Suprapubic skin (tissue), 3 donors: ENCODE results near the gene CTNNA2.

Experiments
- EP300 ChIP-seq: sonication (generic); formaldehyde crosslinking; IDR thresholded peaks from one replicate; pipeline ENCODE4 v1.6.1; 2017; ENCODE audit warnings: antibody characterized with exemption
- POLR2A ChIP-seq, 2 donors: fragments of 450-650 bp; IDR thresholded peaks; one replicate each; pipeline ENCODE4 v1.6.1; 2017; ENCODE audit warnings: antibody characterized with exemption in 2 of 2, mild to moderate bottlenecking in 2 of 2, moderate library complexity in 2 of 2
- TF ChIP-seq, protein P1 (sequence below), 2 donors: fragments of 200-600 bp in 1 of 2; fragments of 450-650 bp in 1 of 2; sonication (generic) in 1 of 2; IDR thresholded peaks; one replicate each; pipeline ENCODE4 v1.5.1; 2016 to 2019; ENCODE audit warnings: antibody characterized with exemption in 2 of 2, mild to moderate bottlenecking in 1 of 2, moderate library complexity in 1 of 2

GRCh38 chr2:80002112-80002511 is 489.3 kb downstream of the CTNNA2 start:
- TF ChIP-seq, protein P1, sequence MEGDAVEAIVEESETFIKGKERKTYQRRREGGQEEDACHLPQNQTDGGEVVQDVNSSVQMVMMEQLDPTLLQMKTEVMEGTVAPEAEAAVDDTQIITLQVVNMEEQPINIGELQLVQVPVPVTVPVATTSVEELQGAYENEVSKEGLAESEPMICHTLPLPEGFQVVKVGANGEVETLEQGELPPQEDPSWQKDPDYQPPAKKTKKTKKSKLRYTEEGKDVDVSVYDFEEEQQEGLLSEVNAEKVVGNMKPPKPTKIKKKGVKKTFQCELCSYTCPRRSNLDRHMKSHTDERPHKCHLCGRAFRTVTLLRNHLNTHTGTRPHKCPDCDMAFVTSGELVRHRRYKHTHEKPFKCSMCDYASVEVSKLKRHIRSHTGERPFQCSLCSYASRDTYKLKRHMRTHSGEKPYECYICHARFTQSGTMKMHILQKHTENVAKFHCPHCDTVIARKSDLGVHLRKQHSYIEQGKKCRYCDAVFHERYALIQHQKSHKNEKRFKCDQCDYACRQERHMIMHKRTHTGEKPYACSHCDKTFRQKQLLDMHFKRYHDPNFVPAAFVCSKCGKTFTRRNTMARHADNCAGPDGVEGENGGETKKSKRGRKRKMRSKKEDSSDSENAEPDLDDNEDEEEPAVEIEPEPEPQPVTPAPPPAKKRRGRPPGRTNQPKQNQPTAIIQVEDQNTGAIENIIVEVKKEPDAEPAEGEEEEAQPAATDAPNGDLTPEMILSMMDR (IDR thresholded peaks at IDR 0.05): no peak
- TF ChIP-seq POLR2A (IDR thresholded peaks at IDR 0.05) (no peak), EP300 (no peak)
